Measurements from ENCODE around the gene MXD3.

Gene MXD3

GRCh38 chr5:177302354-177303110 lies 9.2 kb downstream of the MXD3 start:
- DNase-seq = no peak

GRCh38 chr5:177301503-177302165 lies 10.1 kb downstream of the MXD3 start:
- no peak for DNase-seq

GRCh38 chr5:177300951-177301350 lies 10.7 kb downstream of the MXD3 start:
- no peak for DNase-seq

GRCh38 chr5:177300236-177300880 lies 11.3 kb downstream of the MXD3 start:
- DNase-seq = peak; percentile 58

GRCh38 chr5:177299697-177300096 lies 12.0 kb downstream of the MXD3 start:
- no peak for DNase-seq

GRCh38 chr5:177297922-177298321 lies 13.8 kb downstream of the MXD3 start:
- DNase-seq = no peak

- DNase-seq = no peak
Observed at GRCh38 chr5:177296581-177296980, 15.1 kb downstream of the MXD3 start.

GRCh38 chr5:177295924-177296323 lies 15.8 kb downstream of the MXD3 start:
- DNase-seq = no peak

GRCh38 chr5:177294632-177295031 lies 17.1 kb downstream of the MXD3 start:
- no peak for DNase-seq

- DNase-seq = no peak
Observed at GRCh38 chr5:177293819-177294581, 17.7 kb downstream of the MXD3 start.

- no peak for DNase-seq
Observed at GRCh38 chr5:177291735-177292134, 20.0 kb downstream of the MXD3 start.

GRCh38 chr5:177290816-177291596 lies 20.7 kb downstream of the MXD3 start:
- no peak for DNase-seq

GRCh38 chr5:177288191-177288590 lies 23.5 kb downstream of the MXD3 start:
- no peak for DNase-seq

GRCh38 chr5:177276886-177277285 lies 34.8 kb downstream of the MXD3 start:
- DNase-seq = no peak

GRCh38 chr5:177275883-177276282 lies 35.8 kb downstream of the MXD3 start:
- no peak for DNase-seq

GRCh38 chr5:177271113-177271512 lies 40.6 kb downstream of the MXD3 start:
- DNase-seq = no peak

- DNase-seq = no peak
Observed at GRCh38 chr5:177270653-177271052, 41.0 kb downstream of the MXD3 start.

GRCh38 chr5:177269976-177270375 lies 41.7 kb downstream of the MXD3 start:
- no peak for DNase-seq

- DNase-seq = no peak
Observed at GRCh38 chr5:177269232-177269895, 42.3 kb downstream of the MXD3 start.

GRCh38 chr5:177265395-177265794 lies 46.3 kb downstream of the MXD3 start:
- no peak for DNase-seq

- DNase-seq = no peak
Observed at GRCh38 chr5:177264178-177264577, 47.5 kb downstream of the MXD3 start.

GRCh38 chr5:177261510-177261909 lies 50.2 kb downstream of the MXD3 start:
- DNase-seq = no peak
